Renal cortex interstitium (tissue), 15 donors: ENCODE data around the gene DAZAP1. TPM values are rescaled to one million over a fixed set of nuclear protein-coding genes. Genes with fewer than 3 reads are reported as not detected.

Source experiments
- DNase-seq, 11 donors: peaks; one replicate each; pipeline ENCODE4 v3.0.0-alpha.2; 2013; ENCODE audit warnings: low read depth in 9 of 11, low spot score in 4 of 11; ENCODE audit errors: extremely low read depth in 1 of 11
- long read RNA-seq, 16 experiments: transcript quantifications; one replicate each; lab custom pipeline, GENCODE V29; 2026
- polyA plus RNA-seq, 3 donors: library from polyadenylated mRNA; unstranded; fragments of 120-200 nt; gene quantifications; one replicate each; pipeline ENCODE4 v1.2.1, GENCODE V29; 2013; ENCODE audit not compliant: insufficient read length in 3 of 3

DAZAP1 gene
- 100 to 1,000 TPM in 1 of 3 donors, 10 to 100 TPM in 2; 79.6 to 103 (median 90.2) TPM for polyA plus RNA-seq
- long read RNA-seq, donor 1, transcript DAZAP1-201 (12 exons, 2,160 nt), result minor isoform, 6 of 44 reads
- long read RNA-seq, donor 1, transcript DAZAP1-208 (1 exons, 3,642 nt), result major isoform, 30 of 44 reads
- long read RNA-seq, donor 1, partial matches to known transcripts, result 5 of 44 reads
- long read RNA-seq, donor 1, other reads (novel, unspliced or antisense), result 0 of 44 reads
- long read RNA-seq, donor 2, transcript DAZAP1-208 (1 exons, 3,642 nt), result major isoform, 35 of 46 reads
- long read RNA-seq, donor 2, transcript DAZAP1-201 (12 exons, 2,160 nt), result minor isoform, 7 of 46 reads
- long read RNA-seq, donor 2, partial matches to known transcripts, result 0 of 46 reads
- long read RNA-seq, donor 2, other reads (novel, unspliced or antisense), result 0 of 46 reads
- long read RNA-seq, donor 3, transcript DAZAP1-201 (12 exons, 2,160 nt), result minor isoform, 14 of 65 reads
- long read RNA-seq, donor 3, transcript DAZAP1-205 (12 exons, 2,086 nt), result minor isoform, 6 of 65 reads
- long read RNA-seq, donor 3, transcript DAZAP1-208 (1 exons, 3,642 nt), result major isoform, 42 of 65 reads
- long read RNA-seq, donor 3, partial matches to known transcripts, result 0 of 65 reads
- long read RNA-seq, donor 3, other reads (novel, unspliced or antisense), result 0 of 65 reads
- long read RNA-seq, donor 4, transcript DAZAP1-201 (12 exons, 2,160 nt), result minor isoform, 8 of 37 reads
- long read RNA-seq, donor 4, transcript DAZAP1-203 (5 exons, 3,943 nt), result minor isoform, 5 of 37 reads
- long read RNA-seq, donor 4, transcript DAZAP1-208 (1 exons, 3,642 nt), result major isoform, 19 of 37 reads
- long read RNA-seq, donor 4, partial matches to known transcripts, result 0 of 37 reads
- long read RNA-seq, donor 4, other reads (novel, unspliced or antisense), result 0 of 37 reads
- long read RNA-seq, donor 5, result 0 reads
- long read RNA-seq, donor 6, transcript DAZAP1-208 (1 exons, 3,642 nt), result major isoform, 45 of 61 reads
- long read RNA-seq, donor 6, transcript DAZAP1-201 (12 exons, 2,160 nt), result minor isoform, 10 of 61 reads
- long read RNA-seq, donor 6, partial matches to known transcripts, result 0 of 61 reads
- long read RNA-seq, donor 6, other reads (novel, unspliced or antisense), result 0 of 61 reads
- long read RNA-seq, donor 7, transcript DAZAP1-211 (12 exons, 2,157 nt), result minor isoform, 6 of 70 reads
- long read RNA-seq, donor 7, transcript DAZAP1-208 (1 exons, 3,642 nt), result major isoform, 49 of 70 reads
- long read RNA-seq, donor 7, transcript DAZAP1-201 (12 exons, 2,160 nt), result minor isoform, 10 of 70 reads
- long read RNA-seq, donor 7, partial matches to known transcripts, result 0 of 70 reads
- long read RNA-seq, donor 7, other reads (novel, unspliced or antisense), result 0 of 70 reads
- long read RNA-seq, donor 8, result 0 reads
- long read RNA-seq, donor 9, transcript DAZAP1-208 (1 exons, 3,642 nt), result major isoform, 26 of 40 reads
- long read RNA-seq, donor 9, transcript DAZAP1-201 (12 exons, 2,160 nt), result minor isoform, 12 of 40 reads
- long read RNA-seq, donor 9, partial matches to known transcripts, result 0 of 40 reads
- long read RNA-seq, donor 9, other reads (novel, unspliced or antisense), result 0 of 40 reads
- long read RNA-seq, donor 10, transcript DAZAP1-208 (1 exons, 3,642 nt), result major isoform, 42 of 58 reads
- long read RNA-seq, donor 10, transcript DAZAP1-201 (12 exons, 2,160 nt), result minor isoform, 10 of 58 reads
- long read RNA-seq, donor 10, partial matches to known transcripts, result 0 of 58 reads
- long read RNA-seq, donor 10, other reads (novel, unspliced or antisense), result 0 of 58 reads
- long read RNA-seq, donor 11, transcript DAZAP1-208 (1 exons, 3,642 nt), result major isoform, 13 of 78 reads
- long read RNA-seq, donor 11, transcript DAZAP1-201 (12 exons, 2,160 nt), result minor isoform, 7 of 78 reads
- long read RNA-seq, donor 11, partial matches to known transcripts, result 51 of 78 reads
- long read RNA-seq, donor 11, other reads (novel, unspliced or antisense), result 0 of 78 reads
- long read RNA-seq, donor 12, transcript DAZAP1-208 (1 exons, 3,642 nt), result major isoform, 25 of 29 reads
- long read RNA-seq, donor 12, partial matches to known transcripts, result 0 of 29 reads
- long read RNA-seq, donor 12, other reads (novel, unspliced or antisense), result 0 of 29 reads
- long read RNA-seq, donor 13, result 0 reads
- long read RNA-seq, donor 14, transcript DAZAP1-208 (1 exons, 3,642 nt), result major isoform, 27 of 48 reads
- long read RNA-seq, donor 14, transcript DAZAP1-211 (12 exons, 2,157 nt), result minor isoform, 6 of 48 reads
- long read RNA-seq, donor 14, transcript DAZAP1-201 (12 exons, 2,160 nt), result minor isoform, 12 of 48 reads
- long read RNA-seq, donor 14, partial matches to known transcripts, result 0 of 48 reads
- long read RNA-seq, donor 14, other reads (novel, unspliced or antisense), result 0 of 48 reads
- long read RNA-seq, donor 15, transcript DAZAP1-208 (1 exons, 3,642 nt), result major isoform, 16 of 25 reads
- long read RNA-seq, donor 15, partial matches to known transcripts, result 0 of 25 reads
- long read RNA-seq, donor 15, other reads (novel, unspliced or antisense), result 0 of 25 reads
- long read RNA-seq, donor 16, transcript DAZAP1-211 (12 exons, 2,157 nt), result minor isoform, 8 of 107 reads
- long read RNA-seq, donor 16, transcript DAZAP1-201 (12 exons, 2,160 nt), result minor isoform, 28 of 107 reads
- long read RNA-seq, donor 16, transcript DAZAP1-208 (1 exons, 3,642 nt), result major isoform, 45 of 107 reads
- long read RNA-seq, donor 16, transcript DAZAP1-205 (12 exons, 2,086 nt), result minor isoform, 9 of 107 reads
- long read RNA-seq, donor 16, partial matches to known transcripts, result 11 of 107 reads
- long read RNA-seq, donor 16, other reads (novel, unspliced or antisense), result 0 of 107 reads

DNA sequence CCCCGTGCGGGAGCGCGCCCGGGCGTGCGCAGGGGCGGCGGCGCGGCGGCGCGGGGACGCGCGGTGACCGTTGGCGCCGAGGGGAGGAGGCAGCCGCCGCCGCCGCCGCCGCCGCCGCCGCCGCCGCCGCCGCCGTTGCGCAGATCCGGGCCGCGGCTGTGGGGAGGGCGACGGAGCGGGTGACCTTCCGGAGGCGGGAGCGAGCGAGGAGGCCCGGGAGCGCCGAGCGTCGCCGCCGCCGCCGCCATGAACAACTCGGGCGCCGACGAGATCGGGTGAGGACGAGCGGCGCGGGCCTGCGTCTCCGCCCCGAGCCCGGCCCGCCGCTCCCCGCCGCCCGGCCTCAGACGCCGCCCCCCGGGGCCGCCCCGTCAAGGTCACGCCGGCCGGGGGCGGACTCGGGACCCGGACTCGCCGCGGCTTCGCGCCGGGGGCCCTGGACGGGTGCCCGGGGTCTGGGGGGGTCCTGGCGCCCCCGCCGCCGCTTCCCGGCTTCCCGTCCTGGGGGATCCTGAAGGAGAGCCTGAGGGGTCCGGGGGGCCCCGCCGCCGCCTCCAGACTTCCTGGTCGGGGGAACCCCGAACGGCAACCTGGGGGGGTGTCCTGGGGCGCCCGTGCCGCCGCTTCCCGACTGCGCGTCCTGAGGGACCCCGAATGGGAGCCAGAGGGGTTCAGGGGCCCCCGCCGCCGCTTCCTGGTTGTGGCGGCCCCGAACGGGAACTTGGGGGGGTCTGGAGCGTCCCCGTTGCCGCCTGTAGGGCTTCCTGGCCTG lies at the start of gene DAZAP1:
DAZAP1 (plus strand) TSS at position 59 of the 772 bp plus-strand sequence; CDS start at position 247, 188 bp downstream.
- DNase-seq, result no peak

DNA sequence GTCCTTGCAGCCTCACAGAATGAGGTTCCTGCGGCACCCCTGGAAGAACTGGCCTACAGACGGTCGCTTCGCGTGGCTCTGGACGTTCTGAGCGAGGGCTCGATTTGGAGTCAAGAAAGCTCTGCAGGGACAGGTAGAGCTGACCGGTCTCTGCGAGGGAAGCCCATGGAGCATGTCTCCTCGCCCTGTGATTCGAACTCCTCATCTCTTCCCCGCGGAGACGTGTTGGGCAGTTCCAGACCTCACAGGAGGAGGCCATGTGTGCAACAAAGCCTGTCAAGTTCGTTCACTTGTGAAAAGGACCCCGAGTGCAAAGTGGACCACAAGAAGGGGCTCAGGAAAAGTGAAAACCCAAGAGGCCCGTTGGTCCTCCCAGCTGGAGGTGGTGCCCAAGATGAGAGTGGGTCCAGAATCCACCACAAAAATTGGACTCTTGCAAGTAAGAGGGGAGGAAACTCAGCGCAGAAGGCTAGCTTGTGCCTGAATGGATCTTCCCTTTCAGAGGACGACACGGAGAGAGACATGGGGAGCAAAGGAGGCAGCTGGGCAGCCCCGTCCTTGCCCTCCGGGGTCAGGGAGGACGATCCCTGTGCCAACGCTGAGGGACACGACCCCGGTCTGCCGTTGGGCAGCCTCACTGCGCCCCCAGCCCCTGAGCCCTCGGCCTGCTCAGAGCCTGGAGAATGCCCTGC lies 47.1 kb upstream of the DAZAP1 start:
- DNase-seq, result no peak

DNA sequence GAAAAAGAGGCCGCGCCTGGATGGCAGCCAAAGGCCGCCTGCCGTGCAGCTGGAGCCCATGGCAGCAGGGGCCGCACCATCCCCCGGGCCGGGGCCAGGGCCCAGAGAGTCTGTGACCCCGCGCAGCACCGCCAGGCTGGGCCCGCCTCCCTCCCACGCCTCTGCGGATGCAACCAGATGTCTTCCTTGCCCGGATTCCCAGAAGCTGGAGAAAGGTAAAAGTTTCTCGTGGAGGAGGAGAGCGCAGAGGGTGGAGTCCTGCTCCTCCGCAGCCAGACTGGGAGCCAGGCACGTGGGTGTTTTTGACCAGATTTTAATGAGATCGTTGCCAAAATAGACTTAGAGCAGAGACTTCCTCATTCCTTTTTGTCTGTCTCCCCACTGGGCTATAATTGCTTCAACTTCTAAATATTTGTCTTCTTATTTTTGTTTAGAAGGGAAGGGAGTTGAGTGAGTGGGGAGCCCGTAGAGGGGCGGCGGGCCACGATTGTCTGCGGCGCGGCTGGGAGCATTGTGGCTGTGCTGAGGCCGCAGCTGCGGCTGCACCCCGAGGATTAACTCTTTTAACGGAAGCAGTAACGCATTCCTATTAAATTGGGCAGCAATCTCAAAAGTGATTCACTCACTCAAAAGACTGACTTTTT lies 46.4 kb upstream of the DAZAP1 start:
- peak in 3 of 11 donors; percentile 48 to 63 (median 50) for DNase-seq

DNA sequence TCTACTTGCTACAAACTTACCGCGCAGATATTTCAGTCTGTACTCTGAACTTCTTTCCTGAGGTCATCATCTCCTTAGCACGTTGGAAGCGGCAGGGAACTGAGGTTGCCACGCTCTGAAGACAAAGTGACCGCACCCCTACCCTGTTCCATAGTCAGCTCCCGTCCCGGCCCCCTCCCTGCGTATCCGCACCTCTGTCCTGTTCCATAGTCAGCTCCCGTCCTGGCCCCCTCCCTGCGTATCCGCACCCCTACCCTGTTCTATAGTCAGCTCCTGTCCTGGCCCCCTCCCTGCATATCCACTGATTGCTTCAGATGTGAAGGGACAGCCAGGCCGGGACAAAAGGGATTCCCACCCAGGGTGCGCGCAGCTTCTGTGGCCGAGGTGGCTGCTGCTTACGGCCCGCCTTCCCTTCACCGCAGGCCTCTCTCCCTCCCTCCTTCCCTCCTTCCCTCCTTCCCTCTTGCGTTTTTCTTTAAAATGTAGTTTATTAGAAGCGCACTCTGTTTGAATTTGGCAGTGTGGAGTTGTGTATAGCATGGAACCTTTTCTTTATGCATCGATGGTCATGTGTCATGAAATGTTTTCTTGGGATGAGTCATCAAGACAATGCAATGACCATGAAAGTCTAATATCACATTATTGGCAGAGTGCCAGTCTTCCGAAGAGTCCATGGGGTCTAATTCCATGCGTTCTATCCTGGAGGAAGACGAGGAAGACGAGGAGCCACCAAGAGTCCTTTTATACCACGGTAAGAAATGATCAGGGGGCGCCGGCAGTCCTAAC lies 45.6 kb upstream of the DAZAP1 start:
- DNase-seq, result no peak

DNA sequence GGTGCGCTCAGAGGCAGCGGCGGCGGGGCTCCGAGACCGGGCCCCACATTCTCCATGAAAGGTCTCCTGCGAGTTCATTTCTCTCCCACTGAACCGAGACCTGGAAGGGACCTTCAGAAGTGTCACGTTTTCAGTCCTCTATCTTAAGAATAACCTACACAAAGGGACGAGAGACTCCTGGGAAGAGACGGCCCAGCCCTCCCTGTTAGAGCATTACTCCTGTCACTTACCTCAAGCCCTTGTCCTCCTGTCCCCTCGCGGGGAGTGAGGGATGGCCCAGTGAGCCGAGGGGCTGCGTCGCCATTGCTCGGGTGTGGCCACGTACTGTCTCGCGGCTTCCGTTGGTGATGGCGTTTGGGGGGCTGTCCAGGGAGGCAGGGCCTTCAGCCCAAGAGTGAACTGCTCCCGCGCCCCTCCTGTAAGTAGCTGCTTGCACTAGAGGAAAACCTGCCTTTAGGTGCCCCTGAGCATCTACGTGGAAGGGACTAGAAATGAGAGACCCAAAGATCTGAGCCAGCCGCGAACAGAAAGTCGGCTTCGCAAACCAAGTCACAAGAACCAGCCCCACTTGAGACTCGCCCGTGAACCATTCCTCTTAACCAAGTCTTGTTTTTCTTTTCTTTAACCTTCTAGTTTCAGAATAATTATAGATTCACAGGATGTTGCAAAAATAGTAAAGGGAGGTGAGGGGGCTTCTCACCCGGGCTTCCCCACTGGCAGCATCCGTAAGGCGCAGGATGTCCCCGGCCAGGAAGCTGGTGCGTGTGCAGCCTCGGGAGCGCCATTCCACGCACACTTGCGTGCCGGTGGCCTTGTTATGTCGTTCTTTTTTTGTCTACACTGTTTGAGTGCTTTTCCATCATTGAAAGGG lies 44.8 kb upstream of the DAZAP1 start:
- no peak for DNase-seq

DNA sequence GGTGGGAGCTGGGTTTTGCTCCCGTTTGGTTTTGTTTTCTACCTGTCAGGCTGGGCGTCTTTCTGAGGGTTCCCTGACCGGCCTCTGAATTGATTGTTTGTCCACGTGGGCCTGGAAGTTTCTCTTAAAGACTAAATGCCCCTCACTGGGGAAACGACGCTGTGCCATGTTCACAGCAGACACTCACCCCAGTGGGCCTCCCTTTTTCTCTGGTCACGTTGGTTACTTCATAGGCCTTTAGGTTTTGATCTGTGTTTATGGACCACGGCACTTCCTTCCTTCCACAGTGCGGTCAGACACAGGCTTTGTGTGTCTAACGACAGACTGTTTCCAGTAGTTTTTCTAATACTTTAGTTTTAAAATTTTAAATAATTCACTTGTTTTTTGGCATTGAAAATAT lies 43.8 kb upstream of the DAZAP1 start:
- DNase-seq, result no peak

DNA sequence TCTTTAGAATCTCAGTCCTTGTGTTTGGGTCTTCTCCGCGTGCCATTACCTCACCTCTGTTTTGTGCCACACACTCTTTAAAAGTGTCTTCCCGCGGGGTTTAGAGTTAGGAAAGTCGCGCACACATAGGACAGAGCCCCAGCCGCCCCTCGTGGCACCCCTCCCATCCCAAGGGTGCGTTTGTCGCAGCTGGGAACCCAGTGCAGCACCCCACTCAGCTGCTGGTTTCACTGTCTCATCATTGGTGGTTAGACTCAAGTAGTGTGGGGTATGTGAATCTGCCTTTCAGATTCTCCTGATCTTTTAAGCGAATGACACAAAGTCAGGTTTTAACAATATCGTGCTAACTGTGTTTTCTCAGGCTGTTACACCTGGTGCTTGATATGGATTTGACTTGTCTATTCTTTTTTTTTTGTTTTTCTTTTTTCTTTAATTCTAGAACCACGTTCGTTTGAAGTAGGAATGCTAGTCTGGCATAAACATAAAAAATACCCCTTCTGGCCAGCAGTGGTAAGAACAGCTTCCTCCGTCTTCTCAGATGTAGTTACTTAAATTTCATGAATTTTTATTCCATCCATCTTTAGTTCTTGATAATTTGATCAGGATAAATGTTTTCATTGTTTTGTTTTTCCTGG lies 43.2 kb upstream of the DAZAP1 start:
- no peak for DNase-seq

DNA sequence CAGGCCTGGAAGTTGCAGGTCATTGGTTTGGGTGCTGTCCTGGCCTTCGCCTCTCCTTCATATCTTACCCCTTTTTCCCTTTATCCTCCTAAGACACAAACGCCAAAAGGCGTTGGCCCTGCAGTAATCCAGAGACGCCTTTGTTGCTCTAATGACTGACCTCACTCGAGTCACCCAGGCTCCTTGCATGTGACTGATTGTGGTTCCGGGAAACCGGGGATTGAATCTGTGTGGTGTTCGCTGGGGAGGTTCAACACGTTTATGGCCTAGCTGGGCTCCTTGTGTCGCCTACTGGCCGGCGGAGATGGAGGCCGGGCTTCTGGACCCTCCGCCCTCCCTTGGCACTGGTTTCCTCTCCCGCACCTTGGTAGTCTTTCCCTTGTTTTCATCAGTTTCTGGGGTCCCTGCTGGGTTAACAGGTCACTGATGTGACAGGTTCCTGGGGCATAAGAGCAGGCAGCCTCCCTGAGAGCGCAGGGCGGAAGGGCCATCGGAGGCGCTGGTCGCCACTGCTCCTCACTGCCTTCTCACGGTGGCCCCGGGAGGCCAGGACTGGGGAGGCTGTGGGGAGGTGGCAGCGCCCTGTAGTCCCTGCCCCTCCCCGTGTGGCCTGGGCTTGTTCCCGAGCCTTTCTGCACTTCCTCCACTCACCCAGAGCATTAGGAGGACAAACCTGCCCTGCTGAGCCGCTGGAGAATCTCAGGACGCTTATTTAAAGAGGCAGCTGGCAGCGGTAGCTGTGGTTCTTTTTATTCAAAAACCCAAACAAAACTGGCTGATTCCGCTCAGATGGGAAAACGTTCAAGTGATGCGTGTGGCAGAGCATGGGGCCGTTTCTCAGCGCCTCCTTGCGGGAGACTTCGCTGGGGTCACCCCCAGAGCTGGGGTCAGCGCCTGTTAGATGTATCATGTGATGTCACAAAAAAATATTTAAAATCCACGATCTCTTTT lies 41.8 kb upstream of the DAZAP1 start:
- no peak for DNase-seq

DNA sequence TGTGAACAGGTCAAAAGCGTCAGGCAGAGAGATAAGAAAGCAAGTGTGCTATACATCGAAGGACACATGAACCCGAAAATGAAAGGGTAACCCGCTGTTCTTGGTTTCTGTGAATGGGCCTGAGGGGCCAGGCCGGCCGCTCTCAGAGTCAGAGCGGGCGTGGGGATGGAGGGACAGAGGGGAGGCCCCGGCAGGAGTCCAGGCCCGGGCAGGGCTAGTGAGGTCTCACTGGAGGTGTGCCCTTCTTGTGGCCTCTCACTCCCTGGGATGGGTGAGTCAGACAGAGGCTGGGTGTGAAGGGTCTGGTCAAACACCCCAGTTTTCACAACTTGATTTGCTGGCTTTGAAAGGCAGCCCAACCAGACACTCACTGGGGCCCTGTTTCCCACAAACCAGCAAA lies 41.1 kb upstream of the DAZAP1 start:
- DNase-seq, result no peak

DNA sequence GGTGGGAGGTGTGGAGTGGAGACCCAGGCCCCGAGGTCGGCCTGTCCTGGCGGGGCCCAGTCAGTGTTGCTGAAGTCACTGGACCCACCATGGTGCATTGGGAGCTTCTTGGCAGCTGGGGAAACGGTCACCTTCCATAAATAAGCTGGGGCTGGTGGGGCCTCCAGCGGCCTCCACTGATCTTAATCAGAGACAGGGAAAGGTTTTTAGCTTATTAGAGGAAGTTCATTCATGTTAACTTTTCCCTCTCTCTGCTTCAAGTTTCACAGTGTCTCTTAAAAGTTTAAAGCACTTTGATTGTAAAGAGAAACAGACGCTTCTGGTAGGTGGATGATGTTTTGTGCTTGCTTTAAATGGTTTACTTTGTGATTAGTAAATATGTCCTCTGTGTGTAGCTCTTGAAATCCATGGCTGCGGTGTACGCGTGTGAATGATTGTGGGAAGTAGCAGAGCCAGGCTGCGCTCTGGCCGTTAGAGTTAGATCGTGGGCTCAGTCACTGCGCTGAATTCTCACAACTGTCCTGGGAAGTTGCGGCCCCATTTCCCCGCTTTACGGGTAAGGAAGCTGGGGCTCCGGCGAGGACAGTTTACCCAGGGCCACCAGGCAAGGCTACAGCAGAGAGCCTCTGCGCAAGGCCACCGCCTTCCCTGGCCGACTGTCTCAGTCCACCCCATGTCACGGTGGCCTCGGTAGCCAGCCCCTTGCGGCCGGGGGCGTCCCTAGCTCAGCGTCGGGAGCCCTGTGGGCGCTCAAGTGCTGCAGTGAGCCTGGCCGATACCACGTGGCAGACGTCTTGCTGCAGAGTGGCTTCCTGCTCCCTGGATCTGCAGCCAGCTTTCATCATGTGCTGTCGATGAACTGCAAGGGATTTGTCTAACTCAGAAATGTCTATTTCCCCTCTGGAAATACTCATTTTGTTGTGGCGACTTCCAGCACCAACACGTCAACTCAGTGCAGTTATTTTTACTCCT lies 40.2 kb upstream of the DAZAP1 start:
- no peak for DNase-seq
